ENCODE data around the gene MYO18B.

MYO18B gene

DNA sequence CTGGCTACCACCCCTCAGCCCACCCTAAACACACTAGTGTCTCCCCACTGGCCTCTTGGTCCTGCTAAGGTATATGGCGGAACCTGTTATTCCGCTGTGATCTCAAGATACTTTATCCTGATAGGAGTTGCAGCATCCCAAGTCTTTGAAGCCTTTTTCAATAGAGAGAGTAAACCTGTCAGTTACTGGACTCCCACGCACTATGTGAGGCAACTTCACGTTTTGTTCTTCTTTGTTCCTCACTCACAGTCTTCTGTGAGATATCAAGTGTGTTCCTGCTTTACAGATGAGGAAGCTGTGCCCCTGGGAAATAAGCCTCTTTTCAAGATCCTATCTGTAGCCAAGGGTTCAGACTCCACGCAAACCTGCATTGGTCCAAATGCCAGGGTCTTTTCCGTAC is 127.8 kb downstream of the MYO18B start:
- Histone ChIP-seq H3K4me3 (ENCODE audit: low read depth, low read length) (no peak overlapping the region), H3K27me3 (ENCODE audit: control insufficient read depth, insufficient read depth, low read length) (no peaks in the 10 kb centered on the region), H3K9me3 (ENCODE audit: control insufficient read depth, insufficient read depth, low read length) (no peaks in the 10 kb centered on the region), H3K36me3 (ENCODE audit: control insufficient read depth, insufficient read depth, low read length) (no peaks in the 10 kb centered on the region), H3K9ac (ENCODE audit: low read depth, low read length) (no peak overlapping the region), H3K4me1 (ENCODE audit: control insufficient read depth, insufficient read depth, low read length) (no peaks in the 10 kb centered on the region), H3K27ac (ENCODE audit: low read depth, low read length) (no peak overlapping the region)

DNA sequence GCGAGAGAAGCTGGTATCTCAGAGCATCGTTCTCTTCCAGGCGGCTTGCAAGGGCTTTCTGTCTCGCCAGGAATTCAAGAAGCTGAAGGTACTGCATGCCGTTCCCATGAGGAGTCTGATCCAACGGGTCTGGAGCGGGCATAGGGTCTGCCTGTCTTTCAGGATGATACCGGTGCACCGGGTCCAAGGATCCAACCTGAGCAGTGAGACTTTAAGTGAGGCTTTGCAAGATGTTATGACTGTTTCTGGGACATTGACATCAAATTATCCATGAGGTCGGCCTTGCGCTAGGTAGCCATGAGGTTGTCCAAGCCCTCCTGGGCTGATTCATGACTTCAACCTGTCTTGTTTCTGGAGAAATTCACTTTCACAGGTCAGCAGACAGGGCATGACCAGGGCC is 132.3 kb downstream of the MYO18B start:
- Histone ChIP-seq H3K9me3 (ENCODE audit: control insufficient read depth, insufficient read depth, low read length) (no peaks in the 10 kb centered on the region), H3K9ac (ENCODE audit: low read depth, low read length) (no peak overlapping the region), H3K36me3 (ENCODE audit: control insufficient read depth, insufficient read depth, low read length) (no peaks in the 10 kb centered on the region), H3K4me1 (ENCODE audit: control insufficient read depth, insufficient read depth, low read length) (0 out of 2 replicates have a peak, but pooled peaks cover 4% of the 10 kb centered on the region), H3K27ac (ENCODE audit: low read depth, low read length) (no peak overlapping the region), H3K4me3 (ENCODE audit: low read depth, low read length) (no peak overlapping the region), H3K27me3 (ENCODE audit: control insufficient read depth, insufficient read depth, low read length) (no peaks in the 10 kb centered on the region)

DNA sequence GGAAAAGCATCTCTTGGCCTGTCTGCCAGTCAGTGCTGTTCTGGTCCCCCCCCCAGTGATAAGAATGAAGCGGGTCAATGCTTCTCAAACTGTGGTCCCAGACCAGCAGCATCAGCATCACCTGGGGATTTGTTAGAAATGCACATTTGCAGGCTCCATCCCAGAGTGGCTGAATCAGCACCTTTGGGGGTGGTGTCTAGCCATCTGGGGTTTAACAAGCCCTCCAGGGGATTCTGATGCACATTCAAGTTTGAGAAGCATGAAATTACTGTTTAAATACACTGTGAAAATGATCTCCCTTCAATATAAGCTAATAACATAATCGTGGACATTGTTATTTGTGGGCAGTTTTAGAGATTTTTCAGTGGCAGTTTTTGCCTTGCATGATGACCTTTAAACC is 133.5 kb downstream of the MYO18B start:
- Histone ChIP-seq H3K9me3 (ENCODE audit: control insufficient read depth, insufficient read depth, low read length) (no peaks in the 10 kb centered on the region), H3K4me1 (ENCODE audit: control insufficient read depth, insufficient read depth, low read length) (0 out of 2 replicates have a peak, but pooled peaks cover 4% of the 10 kb centered on the region), H3K36me3 (ENCODE audit: control insufficient read depth, insufficient read depth, low read length) (no peaks in the 10 kb centered on the region), H3K27ac (ENCODE audit: low read depth, low read length) (no peak overlapping the region), H3K27me3 (ENCODE audit: control insufficient read depth, insufficient read depth, low read length) (no peaks in the 10 kb centered on the region), H3K9ac (ENCODE audit: low read depth, low read length) (no peak overlapping the region), H3K4me3 (ENCODE audit: low read depth, low read length) (no peak overlapping the region)

DNA sequence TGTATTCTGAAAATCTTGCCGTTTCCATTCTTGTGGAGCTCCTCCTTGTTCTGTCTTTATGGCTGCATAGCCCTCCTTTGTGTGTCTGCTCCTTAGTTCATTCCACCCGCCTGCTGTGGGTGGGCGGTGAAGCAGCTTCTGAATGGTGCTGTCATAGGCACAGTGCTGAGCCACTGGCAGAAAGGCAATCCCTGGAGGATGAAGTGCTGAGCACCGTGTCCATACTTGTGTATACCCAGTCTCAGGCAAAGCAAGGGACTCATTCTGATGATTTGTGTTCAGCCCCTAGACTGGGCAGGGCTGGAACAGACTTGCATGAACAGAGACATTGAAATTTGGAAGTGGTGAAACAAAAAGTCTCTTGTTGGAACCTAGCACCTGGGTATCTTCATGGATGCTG is 134.9 kb downstream of the MYO18B start:
- no peak overlapping the region for H3K27ac ChIP-seq (ENCODE audit: low read depth, low read length)
- no peak overlapping the region for H3K4me3 ChIP-seq (ENCODE audit: low read depth, low read length)
- H3K36me3 ChIP-seq (ENCODE audit: control insufficient read depth, insufficient read depth, low read length): no peaks in the 10 kb centered on the region
- no peaks in the 10 kb centered on the region for H3K27me3 ChIP-seq (ENCODE audit: control insufficient read depth, insufficient read depth, low read length)
- H3K4me1 ChIP-seq (ENCODE audit: control insufficient read depth, insufficient read depth, low read length): 0 out of 2 replicates have a peak, but pooled peaks cover 4% of the 10 kb centered on the region
- no peaks in the 10 kb centered on the region for H3K9me3 ChIP-seq (ENCODE audit: control insufficient read depth, insufficient read depth, low read length)
- H3K9ac ChIP-seq (ENCODE audit: low read depth, low read length): no peak overlapping the region

DNA sequence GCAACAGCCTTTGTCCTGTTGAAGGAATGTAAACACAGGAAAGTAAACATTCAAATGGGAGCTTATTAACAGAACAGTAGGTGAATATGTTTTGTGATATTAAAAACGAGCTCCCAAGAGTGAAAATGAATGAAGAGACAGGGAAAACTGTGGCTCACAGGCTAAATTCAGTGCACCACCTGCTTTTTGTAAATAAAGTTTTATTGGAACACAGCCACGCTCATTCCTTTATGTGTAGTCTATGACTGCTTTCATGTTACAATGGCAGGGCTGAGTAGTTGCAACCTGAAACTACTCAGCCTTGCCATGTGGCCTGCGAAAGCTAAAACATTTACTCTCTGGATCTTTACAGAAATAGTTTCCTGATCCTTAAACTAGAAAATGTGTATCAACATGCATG is 136.9 kb downstream of the MYO18B start:
- H3K9ac ChIP-seq (ENCODE audit: low read depth, low read length): no peak overlapping the region
- H3K9me3 ChIP-seq (ENCODE audit: control insufficient read depth, insufficient read depth, low read length): no peaks in the 10 kb centered on the region
- H3K36me3 ChIP-seq (ENCODE audit: control insufficient read depth, insufficient read depth, low read length): no peaks in the 10 kb centered on the region
- H3K4me3 ChIP-seq (ENCODE audit: low read depth, low read length): no peak overlapping the region
- H3K27ac ChIP-seq (ENCODE audit: low read depth, low read length): no peak overlapping the region
- H3K27me3 ChIP-seq (ENCODE audit: control insufficient read depth, insufficient read depth, low read length): no peaks in the 10 kb centered on the region
- H3K4me1 ChIP-seq (ENCODE audit: control insufficient read depth, insufficient read depth, low read length): 0 out of 2 replicates have a peak, but pooled peaks cover 4% of the 10 kb centered on the region

DNA sequence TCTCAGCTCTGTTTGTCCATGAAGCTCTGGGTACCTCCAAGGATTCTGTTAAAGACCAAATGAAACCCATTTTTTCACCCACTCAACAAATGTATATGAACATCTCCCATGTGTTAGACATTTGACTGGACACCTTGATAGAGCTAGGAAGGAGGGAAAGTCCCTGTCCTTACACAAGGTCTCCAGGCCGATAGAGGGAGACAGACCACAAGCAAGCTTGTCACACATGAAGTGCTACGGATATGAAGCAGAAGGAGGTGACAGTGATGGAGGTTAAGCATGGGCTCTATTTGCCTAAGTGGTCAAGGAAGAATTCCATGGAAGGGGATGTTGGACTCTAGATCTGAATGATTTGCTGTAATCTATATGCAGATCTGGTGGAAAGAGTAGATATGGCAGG is 138.5 kb downstream of the MYO18B start:
- Histone ChIP-seq H3K27ac (ENCODE audit: low read depth, low read length) (no peak overlapping the region), H3K9me3 (ENCODE audit: control insufficient read depth, insufficient read depth, low read length) (no peaks in the 10 kb centered on the region), H3K9ac (ENCODE audit: low read depth, low read length) (no peak overlapping the region), H3K4me3 (ENCODE audit: low read depth, low read length) (no peak overlapping the region), H3K27me3 (ENCODE audit: control insufficient read depth, insufficient read depth, low read length) (no peaks in the 10 kb centered on the region), H3K4me1 (ENCODE audit: control insufficient read depth, insufficient read depth, low read length) (0 out of 2 replicates have a peak, but pooled peaks cover 4% of the 10 kb centered on the region), H3K36me3 (ENCODE audit: control insufficient read depth, insufficient read depth, low read length) (no peaks in the 10 kb centered on the region)

DNA sequence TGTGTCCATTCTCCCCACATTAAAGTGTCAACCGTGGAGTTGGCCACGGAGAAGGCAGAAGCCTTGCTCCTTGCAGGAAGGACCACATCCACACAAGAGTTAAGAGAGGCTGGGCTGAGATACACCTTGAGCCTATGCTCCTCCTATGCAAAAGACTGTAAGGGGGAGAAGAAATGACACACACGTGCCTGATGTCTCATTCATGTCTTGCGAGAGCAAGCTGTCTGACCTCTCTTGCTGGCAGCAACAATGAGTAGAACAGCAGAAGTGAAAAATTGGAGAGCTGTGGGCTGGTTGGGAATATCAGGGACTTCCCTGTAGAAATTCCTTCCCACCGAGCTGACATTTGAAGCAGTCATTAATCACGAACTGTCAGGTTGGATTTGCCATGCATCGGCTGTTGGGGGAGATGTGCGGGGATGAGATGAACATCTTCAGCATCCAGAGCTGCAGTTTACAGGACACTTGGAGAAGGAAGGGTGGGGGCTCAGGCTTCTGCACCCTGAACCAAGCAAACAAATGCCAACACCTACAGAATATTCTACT is 139.3 kb downstream of the MYO18B start:
- H3K9ac ChIP-seq (ENCODE audit: low read depth, low read length): no peak overlapping the region
- no peak overlapping the region for H3K27ac ChIP-seq (ENCODE audit: low read depth, low read length)
- no peaks in the 10 kb centered on the region for H3K36me3 ChIP-seq (ENCODE audit: control insufficient read depth, insufficient read depth, low read length)
- H3K27me3 ChIP-seq (ENCODE audit: control insufficient read depth, insufficient read depth, low read length): no peaks in the 10 kb centered on the region
- no peak overlapping the region for H3K4me3 ChIP-seq (ENCODE audit: low read depth, low read length)
- H3K9me3 ChIP-seq (ENCODE audit: control insufficient read depth, insufficient read depth, low read length): no peaks in the 10 kb centered on the region
- 0 out of 2 replicates have a peak, but pooled peaks cover 4% of the 10 kb centered on the region for H3K4me1 ChIP-seq (ENCODE audit: control insufficient read depth, insufficient read depth, low read length)

DNA sequence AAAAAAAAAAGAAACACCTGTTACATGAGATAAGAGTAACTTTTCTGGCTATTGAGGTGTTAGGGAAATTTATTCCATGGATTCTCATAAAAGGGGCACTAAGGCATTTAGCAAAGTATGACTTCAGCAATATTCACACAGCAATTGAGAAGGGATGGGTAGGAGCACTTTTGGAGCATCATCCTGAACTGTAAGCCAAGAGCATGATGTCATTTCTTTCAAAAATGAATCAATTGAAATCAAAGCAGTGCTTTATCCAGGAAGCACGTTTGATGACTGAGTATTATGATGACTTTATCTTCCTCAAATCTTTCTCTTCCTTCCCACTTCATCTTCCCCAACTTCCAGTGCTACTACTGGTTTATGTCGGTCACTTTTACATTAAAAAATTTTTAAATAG is 140.4 kb downstream of the MYO18B start:
- Histone ChIP-seq H3K36me3 (ENCODE audit: control insufficient read depth, insufficient read depth, low read length) (no peaks in the 10 kb centered on the region), H3K9me3 (ENCODE audit: control insufficient read depth, insufficient read depth, low read length) (no peaks in the 10 kb centered on the region), H3K4me1 (ENCODE audit: control insufficient read depth, insufficient read depth, low read length) (0 out of 2 replicates have a peak, but pooled peaks cover 4% of the 10 kb centered on the region), H3K9ac (ENCODE audit: low read depth, low read length) (no peak overlapping the region), H3K27me3 (ENCODE audit: control insufficient read depth, insufficient read depth, low read length) (no peaks in the 10 kb centered on the region), H3K4me3 (ENCODE audit: low read depth, low read length) (no peak overlapping the region), H3K27ac (ENCODE audit: low read depth, low read length) (no peak overlapping the region)

DNA sequence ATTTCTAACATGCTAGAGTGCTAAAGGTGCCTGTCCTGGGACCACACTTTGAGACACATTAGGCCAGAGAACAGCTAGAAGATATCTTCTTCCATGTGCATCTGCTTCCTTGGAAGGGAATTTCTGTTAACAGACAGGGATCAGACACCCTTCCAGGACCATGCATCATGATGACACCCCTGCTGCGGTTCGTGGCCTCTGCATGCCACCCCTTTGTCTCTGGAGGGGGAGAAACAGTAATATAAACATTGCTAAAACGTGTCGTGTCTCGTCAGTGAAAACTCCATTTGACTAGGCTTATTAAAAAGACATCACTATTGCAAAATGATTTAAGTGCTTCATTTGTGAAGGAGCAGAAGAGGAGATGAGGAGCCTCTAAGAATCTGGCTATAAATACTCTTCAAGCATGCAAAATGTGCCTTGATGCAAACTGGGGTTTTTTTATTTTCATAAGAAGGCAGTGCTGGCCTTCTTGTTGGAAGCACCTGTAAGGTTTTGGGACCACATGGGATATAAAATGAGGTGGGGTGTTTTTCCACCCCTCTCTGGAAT is 141.6 kb downstream of the MYO18B start:
- Histone ChIP-seq H3K9ac (ENCODE audit: low read depth, low read length) (no peak overlapping the region), H3K27ac (ENCODE audit: low read depth, low read length) (no peak overlapping the region), H3K27me3 (ENCODE audit: control insufficient read depth, insufficient read depth, low read length) (no peaks in the 10 kb centered on the region), H3K4me1 (ENCODE audit: control insufficient read depth, insufficient read depth, low read length) (no peaks in the 10 kb centered on the region), H3K4me3 (ENCODE audit: low read depth, low read length) (no peak overlapping the region), H3K36me3 (ENCODE audit: control insufficient read depth, insufficient read depth, low read length) (no peaks in the 10 kb centered on the region), H3K9me3 (ENCODE audit: control insufficient read depth, insufficient read depth, low read length) (no peaks in the 10 kb centered on the region)

DNA sequence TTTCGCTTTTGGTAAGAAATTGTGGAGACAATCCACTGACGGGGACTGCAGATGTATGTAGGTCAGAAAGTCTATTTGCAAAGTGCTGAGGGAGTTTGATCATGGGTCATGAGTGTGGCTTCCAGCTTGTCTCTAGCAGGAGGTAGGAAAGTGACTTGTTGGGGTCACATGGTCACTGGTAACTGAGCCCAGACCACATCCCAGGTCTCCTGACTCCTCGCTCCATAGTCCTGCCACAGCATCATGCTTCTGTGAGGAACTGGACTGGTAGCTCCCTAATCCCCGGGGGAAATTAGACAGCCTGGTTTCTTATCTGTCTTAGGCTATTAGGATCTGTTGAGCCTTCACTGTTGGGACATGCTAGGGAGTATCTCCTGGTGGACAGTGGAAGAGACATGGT is 142.1 kb downstream of the MYO18B start:
- Histone ChIP-seq H3K36me3 (ENCODE audit: control insufficient read depth, insufficient read depth, low read length) (no peaks in the 10 kb centered on the region), H3K4me3 (ENCODE audit: low read depth, low read length) (no peak overlapping the region), H3K9me3 (ENCODE audit: control insufficient read depth, insufficient read depth, low read length) (no peaks in the 10 kb centered on the region), H3K4me1 (ENCODE audit: control insufficient read depth, insufficient read depth, low read length) (no peaks in the 10 kb centered on the region), H3K9ac (ENCODE audit: low read depth, low read length) (no peak overlapping the region), H3K27me3 (ENCODE audit: control insufficient read depth, insufficient read depth, low read length) (no peaks in the 10 kb centered on the region), H3K27ac (ENCODE audit: low read depth, low read length) (no peak overlapping the region)

DNA sequence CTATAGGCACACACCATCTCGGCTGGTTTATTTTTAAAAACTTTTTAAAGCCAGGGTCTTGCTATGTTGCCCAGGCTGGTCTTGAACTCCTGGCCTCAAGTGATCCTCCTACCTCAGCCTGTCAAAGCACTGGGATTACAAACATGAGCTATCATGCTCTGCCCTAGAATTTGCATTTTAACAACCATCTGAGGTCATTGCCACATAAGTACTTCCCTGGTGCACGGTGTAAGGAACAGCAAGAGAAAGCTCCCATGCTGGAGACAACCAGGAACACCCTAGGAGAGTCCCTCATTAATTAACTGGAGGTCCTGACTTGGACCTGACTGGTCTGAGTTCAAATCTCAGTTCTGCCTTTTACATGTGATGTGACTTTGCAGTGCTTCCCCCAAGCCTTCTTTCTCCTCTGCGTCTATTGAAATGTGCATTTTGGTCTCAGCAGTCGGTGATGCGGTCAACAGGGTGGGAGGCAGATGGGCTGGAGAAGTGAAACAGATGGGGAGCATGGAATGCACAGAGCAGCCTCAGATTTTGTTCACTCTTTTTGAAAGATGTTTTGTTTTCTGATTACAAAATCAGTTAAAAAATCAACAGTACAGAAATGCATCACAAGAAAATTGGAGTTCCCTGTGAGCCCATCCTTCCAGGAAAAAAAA is 146.5 kb downstream of the MYO18B start:
- Histone ChIP-seq H3K4me3 (ENCODE audit: low read depth, low read length) (no peak overlapping the region), H3K9me3 (ENCODE audit: control insufficient read depth, insufficient read depth, low read length) (no peaks in the 10 kb centered on the region), H3K36me3 (ENCODE audit: control insufficient read depth, insufficient read depth, low read length) (no peaks in the 10 kb centered on the region), H3K27me3 (ENCODE audit: control insufficient read depth, insufficient read depth, low read length) (no peaks in the 10 kb centered on the region), H3K9ac (ENCODE audit: low read depth, low read length) (no peak overlapping the region), H3K27ac (ENCODE audit: low read depth, low read length) (no peak overlapping the region), H3K4me1 (ENCODE audit: control insufficient read depth, insufficient read depth, low read length) (no peaks in the 10 kb centered on the region)

All from HUES48 (cell line).